GM18907 (cell line): ENCODE results near the gene TNFRSF19.

Experiments used
- ATAC-seq: cut with Tn5 transposase; IDR thresholded peaks from one replicate; pipeline ENCODE4 v1.9.1; 2021; ENCODE audit warnings: mild to moderate bottlenecking, moderate library complexity; ENCODE audit not compliant: unreplicated experiment

The TNFRSF19 gene

GRCh38 chr13:23626700-23627099, 56.5 kb downstream of the TNFRSF19 start:
- ATAC-seq = no peak

- ATAC-seq = no peak
Measured at GRCh38 chr13:23627410-23627809, 57.2 kb downstream of the TNFRSF19 start.

GRCh38 chr13:23628250-23628649, 58.0 kb downstream of the TNFRSF19 start:
- no peak for ATAC-seq

- no peak for ATAC-seq
Measured at GRCh38 chr13:23628765-23629565, 58.8 kb downstream of the TNFRSF19 start.

- ATAC-seq = no peak
Measured at GRCh38 chr13:23629566-23630272, 59.5 kb downstream of the TNFRSF19 start.

- no peak for ATAC-seq
Measured at GRCh38 chr13:23630349-23631093, 60.3 kb downstream of the TNFRSF19 start.

- ATAC-seq = no peak
Measured at GRCh38 chr13:23631311-23632047, 61.3 kb downstream of the TNFRSF19 start.

GRCh38 chr13:23632048-23632582, 61.9 kb downstream of the TNFRSF19 start:
- no peak for ATAC-seq

GRCh38 chr13:23632741-23633140, 62.5 kb downstream of the TNFRSF19 start:
- ATAC-seq = no peak

- ATAC-seq = no peak
Measured at GRCh38 chr13:23634897-23635296, 64.7 kb downstream of the TNFRSF19 start.

GRCh38 chr13:23636360-23636759, 66.1 kb downstream of the TNFRSF19 start:
- no peak for ATAC-seq

GRCh38 chr13:23637829-23638228, 67.6 kb downstream of the TNFRSF19 start:
- no peak for ATAC-seq

GRCh38 chr13:23639674-23640073, 69.5 kb downstream of the TNFRSF19 start:
- ATAC-seq = no peak

- ATAC-seq = no peak
Measured at GRCh38 chr13:23642110-23642509, 71.9 kb downstream of the TNFRSF19 start.

- ATAC-seq = no peak
Measured at GRCh38 chr13:23643338-23644125, 73.3 kb downstream of the TNFRSF19 start.

- ATAC-seq = no peak
Measured at GRCh38 chr13:23644126-23644419, 73.9 kb downstream of the TNFRSF19 start.

- ATAC-seq = no peak
Measured at GRCh38 chr13:23644527-23645138, 74.4 kb downstream of the TNFRSF19 start.

- ATAC-seq = no peak
Measured at GRCh38 chr13:23645851-23646250, 75.6 kb downstream of the TNFRSF19 start.

- no peak for ATAC-seq
Measured at GRCh38 chr13:23651439-23651838, 81.2 kb downstream of the TNFRSF19 start.

GRCh38 chr13:23651887-23652286, 81.7 kb downstream of the TNFRSF19 start:
- ATAC-seq = no peak
